ENCODE data around the gene MACF1. TPM values are rescaled to one million over a fixed set of nuclear protein-coding genes. Genes with fewer than 3 reads are reported as not detected.

MACF1 gene
- total RNA-seq, 4 donors from 2014 or later, result 210 to 602 (median 573) TPM

GRCh38 chr1:39216771-39217170 is 12.3 kb downstream of the MACF1 start:
- no peak for DNase-seq
- no peaks in the 10 kb centered on the region for H3K9me3 ChIP-seq
- TF ChIP-seq POLR2A (IDR thresholded peaks at IDR 0.05), result no peak
- TF ChIP-seq, protein P1, sequence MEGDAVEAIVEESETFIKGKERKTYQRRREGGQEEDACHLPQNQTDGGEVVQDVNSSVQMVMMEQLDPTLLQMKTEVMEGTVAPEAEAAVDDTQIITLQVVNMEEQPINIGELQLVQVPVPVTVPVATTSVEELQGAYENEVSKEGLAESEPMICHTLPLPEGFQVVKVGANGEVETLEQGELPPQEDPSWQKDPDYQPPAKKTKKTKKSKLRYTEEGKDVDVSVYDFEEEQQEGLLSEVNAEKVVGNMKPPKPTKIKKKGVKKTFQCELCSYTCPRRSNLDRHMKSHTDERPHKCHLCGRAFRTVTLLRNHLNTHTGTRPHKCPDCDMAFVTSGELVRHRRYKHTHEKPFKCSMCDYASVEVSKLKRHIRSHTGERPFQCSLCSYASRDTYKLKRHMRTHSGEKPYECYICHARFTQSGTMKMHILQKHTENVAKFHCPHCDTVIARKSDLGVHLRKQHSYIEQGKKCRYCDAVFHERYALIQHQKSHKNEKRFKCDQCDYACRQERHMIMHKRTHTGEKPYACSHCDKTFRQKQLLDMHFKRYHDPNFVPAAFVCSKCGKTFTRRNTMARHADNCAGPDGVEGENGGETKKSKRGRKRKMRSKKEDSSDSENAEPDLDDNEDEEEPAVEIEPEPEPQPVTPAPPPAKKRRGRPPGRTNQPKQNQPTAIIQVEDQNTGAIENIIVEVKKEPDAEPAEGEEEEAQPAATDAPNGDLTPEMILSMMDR (IDR thresholded peaks at IDR 0.05), result no peak
- H3K36me3 ChIP-seq, result no peaks in the 10 kb centered on the region
- intact Hi-C loops (cut with DNase I; ENCODE audit: low total_unique reads), result no loop called here
- no peak overlapping the region for H3K4me3 ChIP-seq
- H3K27ac ChIP-seq, result peak overlapping the region in 1 of 2 donors; percentile 64
- H3K4me1 ChIP-seq, result peaks cover 5 to 11% of the 10 kb centered on the region in 2 donors
- no peaks in the 10 kb centered on the region for H3K27me3 ChIP-seq

GRCh38 chr1:39220891-39221870 is 16.7 kb downstream of the MACF1 start:
- DNase-seq, result no peak
- Histone ChIP-seq H3K27ac (no peak overlapping the region), H3K36me3 (no peaks in the 10 kb centered on the region), H3K9me3 (no peaks in the 10 kb centered on the region), H3K4me1 (peaks cover 2 to 5% of the 10 kb centered on the region in 2 donors), H3K27me3 (no peaks in the 10 kb centered on the region), H3K4me3 (no peak overlapping the region)
- TF ChIP-seq, protein P1 (IDR thresholded peaks at IDR 0.05), result no peak
- no peak for TF ChIP-seq POLR2A (IDR thresholded peaks at IDR 0.05)
- intact Hi-C loops (cut with DNase I; ENCODE audit: low total_unique reads), result no loop called here

GRCh38 chr1:39224295-39224829 is 19.9 kb downstream of the MACF1 start:
- no peak for TF ChIP-seq POLR2A (IDR thresholded peaks at IDR 0.05)
- TF ChIP-seq, protein P1 (IDR thresholded peaks at IDR 0.05), result no peak
- H3K9me3 ChIP-seq, result no peaks in the 10 kb centered on the region
- H3K4me1 ChIP-seq, result peaks cover 0 to 5% of the 10 kb centered on the region in 2 donors
- H3K27ac ChIP-seq, result no peak overlapping the region
- no peak overlapping the region for H3K4me3 ChIP-seq
- intact Hi-C loops (cut with DNase I; ENCODE audit: low total_unique reads), result no loop called here
- H3K27me3 ChIP-seq, result no peaks in the 10 kb centered on the region
- DNase-seq, result no peak
- no peaks in the 10 kb centered on the region for H3K36me3 ChIP-seq

- intact Hi-C loops (cut with DNase I; ENCODE audit: low total_unique reads), result no loop called here
- TF ChIP-seq, protein P1 (IDR thresholded peaks at IDR 0.05), result no peak
- Histone ChIP-seq H3K9me3 (no peaks in the 10 kb centered on the region), H3K4me1 (peaks cover 0 to 5% of the 10 kb centered on the region in 2 donors), H3K36me3 (no peaks in the 10 kb centered on the region), H3K4me3 (no peak overlapping the region), H3K27ac (no peak overlapping the region), H3K27me3 (no peaks in the 10 kb centered on the region)
- no peak for DNase-seq
These were observed 22.3 kb downstream of the MACF1 start for GRCh38 chr1:39226836-39227235.

GRCh38 chr1:39228252-39228651 is 23.8 kb downstream of the MACF1 start:
- DNase-seq, result no peak
- H3K27ac ChIP-seq, result no peak overlapping the region
- no peaks in the 10 kb centered on the region for H3K9me3 ChIP-seq
- H3K36me3 ChIP-seq, result no peaks in the 10 kb centered on the region
- TF ChIP-seq, protein P1 (IDR thresholded peaks at IDR 0.05), result no peak
- TF ChIP-seq POLR2A (IDR thresholded peaks at IDR 0.05), result no peak
- peaks cover 0 to 5% of the 10 kb centered on the region in 2 donors for H3K4me1 ChIP-seq
- intact Hi-C loops (cut with DNase I; ENCODE audit: low total_unique reads), result no loop called here
- no peak overlapping the region for H3K4me3 ChIP-seq
- no peaks in the 10 kb centered on the region for H3K27me3 ChIP-seq

All from uterus (tissue), 4 donors.